PC-9 (cell line): ENCODE data around the gene CCDC121. TPM values are rescaled to one million over a fixed set of nuclear protein-coding genes. Genes with fewer than 3 reads are reported as not detected.

Source experiments
- BruUV-seq: library from RNA; stranded (reverse); fragments of 400-500 nt; replicated peaks from 2 replicates; lab custom pipeline; 2021; lab: Mats Ljungman, UMichigan
- CTCF ChIA-PET: fragments of 300-600 bp; sonication (Branson Sonifier 250); formaldehyde crosslinking; loops from one replicate; lab custom pipeline; 2022; ENCODE audit warnings: antibody characterized with exemption; lab: Charles Lee
- POLR2A ChIA-PET: fragments of 300-600 bp; sonication (Branson Sonifier 250); formaldehyde crosslinking; loops from one replicate; lab custom pipeline; 2022; ENCODE audit warnings: antibody characterized with exemption; ENCODE audit not compliant: unreplicated experiment; lab: Charles Lee
- DNase-seq, 2 experiments: peaks; one replicate each; pipeline versions ENCODE4 v3.0.0 to v3.0.0-alpha.2; 2015 to 2022; ENCODE audit warnings: mixed read lengths in 1 of 2
- H2AFZ ChIP-seq: fragments of 200-600 bp; sonication (generic); 2 replicates; pipeline ENCODE4 v1.8.1; 2017; ENCODE audit warnings: antibody characterized with exemption
- H3F3A ChIP-seq: fragments of 200-600 bp; sonication (generic); 2 replicates; pipeline ENCODE4 v1.8.1; 2017; ENCODE audit warnings: antibody characterized with exemption, mild to moderate bottlenecking, low read depth; ENCODE audit not compliant: insufficient read depth
- H3K27ac ChIP-seq: fragments of 200-600 bp; sonication (generic); 2 replicates; pipeline ENCODE4 v1.6.1; 2016; ENCODE audit warnings: mixed run types
- H3K27me3 ChIP-seq: fragments of 200-600 bp; sonication (generic); 2 replicates; pipeline ENCODE4 v1.6.1; 2016; ENCODE audit warnings: low read depth, mixed run types; ENCODE audit not compliant: insufficient read depth
- H3K36me3 ChIP-seq: fragments of 200-600 bp; sonication (generic); 2 replicates; pipeline ENCODE4 v1.6.1; 2016; ENCODE audit warnings: low read depth, mixed run types
- H3K4me1 ChIP-seq: fragments of 200-600 bp; sonication (generic); replicated peaks from 2 replicates; pipeline ENCODE4 v1.6.1; 2016; ENCODE audit warnings: mixed run types; ENCODE audit not compliant: insufficient read depth
- H3K4me2 ChIP-seq: fragments of 200-600 bp; sonication (generic); 2 replicates; pipeline ENCODE4 v1.6.1; 2017; ENCODE audit warnings: mixed run types
- H3K4me3 ChIP-seq: fragments of 200-600 bp; sonication (generic); 2 replicates; pipeline ENCODE4 v1.6.1; 2016; ENCODE audit warnings: mixed run types
- H3K79me2 ChIP-seq: fragments of 200-600 bp; sonication (generic); 2 replicates; pipeline ENCODE4 v1.6.1; 2017; ENCODE audit warnings: low read depth, mixed run types
- H3K9me2 ChIP-seq: fragments of 200-600 bp; sonication (generic); 2 replicates; pipeline ENCODE4 v1.8.1; 2017; ENCODE audit warnings: mild to moderate bottlenecking; ENCODE audit not compliant: insufficient read depth
- H3K9me3 ChIP-seq: fragments of 200-600 bp; sonication (generic); 2 replicates; pipeline ENCODE4 v1.8.1; 2016; ENCODE audit warnings: low read depth; ENCODE audit not compliant: insufficient read depth
- H4K20me1 ChIP-seq: fragments of 200-600 bp; sonication (generic); 2 replicates; pipeline ENCODE4 v1.8.1; 2017; ENCODE audit not compliant: insufficient read depth
- EZH2 ChIP-seq: fragments of 200-600 bp; sonication (generic); IDR thresholded peaks from 2 replicates; pipeline ENCODE4 v1.8.0; 2017; ENCODE audit warnings: antibody characterized with exemption, low read depth
- intact Hi-C: fragments of 100-400 bp; cut with micrococcal nuclease; formaldehyde crosslinking; loops from one replicate; pipeline ENCODE4 v1.10.0; 2022; ENCODE audit not compliant: unreplicated experiment
- total RNA-seq: library from RNA; stranded (reverse); gene quantifications from 2 replicates; pipeline ENCODE4 v1.2.3, GENCODE V29; 2021
- TF ChIP-seq, protein P1 (sequence below): fragments of 200-600 bp; sonication (generic); conservative IDR thresholded peaks from 2 replicates; pipeline ENCODE4 v1.6.1; 2017; ENCODE audit warnings: mixed run types, antibody characterized with exemption, mild to moderate bottlenecking, moderate library complexity

CCDC121 gene
- total RNA-seq, 1 experiment from 2014 or later = 2.9 TPM

DNA sequence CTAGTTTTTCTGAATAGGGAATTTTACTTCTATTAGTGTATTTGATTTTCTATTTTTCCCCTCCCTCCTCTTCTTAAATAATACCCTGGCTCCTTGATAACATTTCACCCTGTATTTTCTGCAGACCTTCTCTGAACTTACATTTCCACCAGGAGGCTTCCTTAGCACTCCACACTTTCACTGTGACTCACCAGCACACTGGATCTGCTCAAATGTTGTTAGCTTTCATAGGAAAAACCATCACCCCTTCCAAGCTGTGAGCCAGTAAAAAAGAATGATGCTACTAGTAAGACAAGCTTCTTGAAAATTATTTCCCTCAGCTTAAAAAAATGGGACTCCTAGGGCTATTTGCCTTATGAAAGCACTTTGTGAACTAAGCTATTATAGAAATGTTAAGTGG is 18.5 kb upstream of the CCDC121 start:
- no peak for DNase-seq

DNA sequence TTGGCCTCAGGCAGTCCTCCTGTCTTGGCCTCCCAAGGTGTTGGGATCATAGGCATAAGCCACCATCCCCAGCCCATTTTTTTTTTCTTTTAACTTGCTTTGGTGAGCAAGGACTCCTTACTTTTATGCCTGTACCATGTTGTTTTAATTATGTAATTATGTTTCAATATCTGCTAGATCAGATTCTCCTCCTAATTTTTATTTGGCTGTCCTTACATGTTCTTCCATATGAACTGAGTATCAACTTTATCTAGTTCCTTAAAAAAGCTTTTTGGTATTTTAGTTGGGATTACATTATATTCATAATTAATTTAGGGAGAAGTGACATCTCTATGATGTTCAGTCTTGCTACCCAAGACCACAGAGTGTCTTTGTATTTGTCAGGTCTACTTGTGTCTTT is 16.4 kb upstream of the CCDC121 start:
- Histone ChIP-seq H3F3A (peaks cover 26% of the 10 kb centered on the region), H2AFZ (no peak overlapping the region), H3K79me2 (no peaks in the 10 kb centered on the region), H3K4me2 (no peak overlapping the region), H3K27ac (no peak overlapping the region), H3K9me3 (no peaks in the 10 kb centered on the region), H3K4me3 (no peak overlapping the region), H3K9me2 (no peaks in the 10 kb centered on the region), H3K36me3 (peaks cover 20% of the 10 kb centered on the region), H3K4me1 (no peaks in the 10 kb centered on the region), H3K27me3 (no peaks in the 10 kb centered on the region), H4K20me1 (no peaks in the 10 kb centered on the region)
- intact Hi-C loops = no loop called here
- DNase-seq = no peak
- TF ChIP-seq, protein P1, sequence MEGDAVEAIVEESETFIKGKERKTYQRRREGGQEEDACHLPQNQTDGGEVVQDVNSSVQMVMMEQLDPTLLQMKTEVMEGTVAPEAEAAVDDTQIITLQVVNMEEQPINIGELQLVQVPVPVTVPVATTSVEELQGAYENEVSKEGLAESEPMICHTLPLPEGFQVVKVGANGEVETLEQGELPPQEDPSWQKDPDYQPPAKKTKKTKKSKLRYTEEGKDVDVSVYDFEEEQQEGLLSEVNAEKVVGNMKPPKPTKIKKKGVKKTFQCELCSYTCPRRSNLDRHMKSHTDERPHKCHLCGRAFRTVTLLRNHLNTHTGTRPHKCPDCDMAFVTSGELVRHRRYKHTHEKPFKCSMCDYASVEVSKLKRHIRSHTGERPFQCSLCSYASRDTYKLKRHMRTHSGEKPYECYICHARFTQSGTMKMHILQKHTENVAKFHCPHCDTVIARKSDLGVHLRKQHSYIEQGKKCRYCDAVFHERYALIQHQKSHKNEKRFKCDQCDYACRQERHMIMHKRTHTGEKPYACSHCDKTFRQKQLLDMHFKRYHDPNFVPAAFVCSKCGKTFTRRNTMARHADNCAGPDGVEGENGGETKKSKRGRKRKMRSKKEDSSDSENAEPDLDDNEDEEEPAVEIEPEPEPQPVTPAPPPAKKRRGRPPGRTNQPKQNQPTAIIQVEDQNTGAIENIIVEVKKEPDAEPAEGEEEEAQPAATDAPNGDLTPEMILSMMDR = no peak
- TF ChIP-seq EZH2 = no peak
- BruUV-seq = no TSS peak
- ChIA-PET POLR2A (interaction anchor here (0.6 to 0.7 kb wide), 2 partner anchors 80 to 684 kb away, joined by 3 to 7 read pairs; no protein-coding TSS in a partner anchor), CTCF (no interaction called here)

More for the DNA sequence above, 18.5 kb upstream of the CCDC121 start:
- TF ChIP-seq, protein P1 = no peak
- TF ChIP-seq EZH2 = no peak
- peaks cover 25% of the 10 kb centered on the region for H3F3A ChIP-seq
- no peak overlapping the region for H3K4me3 ChIP-seq
- ChIA-PET POLR2A (no interaction called here), CTCF (no interaction called here)
- BruUV-seq = no TSS peak
- no peak overlapping the region for H2AFZ ChIP-seq
- intact Hi-C loops = no loop called here
- H3K36me3 ChIP-seq = peaks cover 19% of the 10 kb centered on the region; the same call in 1 of the 2 replicates
- H3K4me2 ChIP-seq = no peak overlapping the region
- 0 out of 2 replicates have a peak, but pooled peaks cover under 1% of the 10 kb centered on the region for H3K4me1 ChIP-seq
- H4K20me1 ChIP-seq = 0 out of 2 replicates have a peak, but pooled peaks cover 7% of the 10 kb centered on the region
- H3K79me2 ChIP-seq = no peaks in the 10 kb centered on the region
- H3K9me2 ChIP-seq = no peaks in the 10 kb centered on the region
- H3K27ac ChIP-seq = no peak overlapping the region
- no peaks in the 10 kb centered on the region for H3K9me3 ChIP-seq
- H3K27me3 ChIP-seq = no peaks in the 10 kb centered on the region

DNA sequence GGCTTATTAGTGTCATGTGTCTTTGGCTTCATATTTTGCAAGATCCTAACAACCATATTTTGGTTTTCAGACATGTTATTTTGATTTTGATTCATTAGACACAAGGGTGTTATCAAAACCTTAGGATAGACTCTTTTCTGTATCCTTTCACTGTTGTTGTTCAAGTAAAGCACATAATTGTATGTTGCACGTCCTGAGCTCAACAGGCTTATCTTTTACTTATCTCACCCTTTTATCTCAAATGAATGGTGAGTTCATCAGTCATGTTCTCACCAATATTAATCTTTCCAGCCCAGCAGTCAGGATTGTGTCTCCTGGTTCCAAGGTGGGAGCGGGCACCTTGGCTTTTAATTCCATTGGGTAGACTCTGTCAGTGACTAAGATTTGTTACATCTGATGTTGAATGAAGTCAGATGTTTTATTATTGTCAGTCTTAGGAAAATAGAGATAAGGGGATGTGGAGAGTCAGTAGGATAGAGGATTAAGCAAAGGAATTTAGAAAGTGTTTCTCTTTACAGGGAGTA is 12.0 kb upstream of the CCDC121 start:
- Histone ChIP-seq H3K4me2 (no peak overlapping the region), H3K79me2 (no peaks in the 10 kb centered on the region), H3K4me3 (no peak overlapping the region), H3K9me2 (no peaks in the 10 kb centered on the region), H3K4me1 (no peaks in the 10 kb centered on the region), H3K36me3 (peaks cover 35% of the 10 kb centered on the region), H3F3A (peaks cover 36% of the 10 kb centered on the region), H3K27me3 (no peaks in the 10 kb centered on the region), H3K27ac (no peak overlapping the region), H2AFZ (no peak overlapping the region), H3K9me3 (no peaks in the 10 kb centered on the region), H4K20me1 (no peaks in the 10 kb centered on the region)
- ChIA-PET CTCF (interaction anchor here (0.6 kb wide), 1 partner anchor 56 kb away, joined by 6 read pairs; no protein-coding TSS in a partner anchor), POLR2A (no interaction called here)
- intact Hi-C loops = no loop called here
- no peak for DNase-seq
- no TSS peak for BruUV-seq
- no peak for TF ChIP-seq EZH2
- TF ChIP-seq, protein P1 = no peak
